ENCODE data around the gene CSPG4.

CSPG4 gene

DNA sequence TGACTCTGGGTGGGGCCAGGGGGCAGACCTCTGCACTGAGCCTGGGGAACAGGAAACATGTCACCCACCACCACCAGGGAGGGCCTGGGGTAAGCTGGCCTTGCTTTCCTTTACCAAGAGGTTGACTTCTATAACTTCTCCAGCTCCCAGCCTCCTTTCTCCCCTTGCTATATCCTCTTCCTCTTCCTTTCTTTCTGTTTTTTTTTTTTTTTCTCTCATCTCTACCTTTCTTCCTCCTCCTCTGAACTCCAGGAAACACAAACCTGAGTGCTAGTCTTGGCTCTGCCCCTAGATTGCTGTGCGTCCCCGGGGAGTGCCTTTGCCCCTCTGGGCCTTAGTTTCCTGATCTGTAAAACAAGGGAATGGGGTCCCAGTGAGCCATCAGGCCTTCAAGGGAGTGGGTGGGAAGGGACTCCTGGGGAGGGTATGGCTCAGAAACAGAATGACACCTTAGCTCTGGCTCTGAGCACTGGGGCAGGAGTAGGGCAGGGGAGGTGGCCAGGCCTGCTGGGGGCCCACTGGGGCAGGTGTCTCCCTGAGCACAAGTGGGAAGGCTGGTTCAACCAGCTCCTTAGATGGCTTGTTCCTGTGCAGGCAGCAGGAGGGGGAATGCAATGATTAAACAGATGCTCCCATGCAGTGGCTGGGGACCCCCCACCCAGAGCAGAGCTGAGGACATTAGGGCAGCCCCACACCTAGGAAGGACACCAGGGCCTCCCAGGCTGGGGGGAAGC lies 60.7 kb downstream of the CSPG4 start:
- no peaks in the 10 kb centered on the region for H3K79me2 ChIP-seq (ENCODE audit: control insufficient read depth, low read length)
- no peaks in the 10 kb centered on the region for H3K9me3 ChIP-seq (ENCODE audit: control insufficient read depth, insufficient read depth, low read length)
- H3F3A ChIP-seq (ENCODE audit: control insufficient read depth, insufficient read depth) = no peaks in the 10 kb centered on the region
- H3K4me1 ChIP-seq (ENCODE audit: control insufficient read depth, low read length) = peaks cover 8% of the 10 kb centered on the region; the same call in 1 of the 2 replicates
- TF ChIP-seq, protein P1, sequence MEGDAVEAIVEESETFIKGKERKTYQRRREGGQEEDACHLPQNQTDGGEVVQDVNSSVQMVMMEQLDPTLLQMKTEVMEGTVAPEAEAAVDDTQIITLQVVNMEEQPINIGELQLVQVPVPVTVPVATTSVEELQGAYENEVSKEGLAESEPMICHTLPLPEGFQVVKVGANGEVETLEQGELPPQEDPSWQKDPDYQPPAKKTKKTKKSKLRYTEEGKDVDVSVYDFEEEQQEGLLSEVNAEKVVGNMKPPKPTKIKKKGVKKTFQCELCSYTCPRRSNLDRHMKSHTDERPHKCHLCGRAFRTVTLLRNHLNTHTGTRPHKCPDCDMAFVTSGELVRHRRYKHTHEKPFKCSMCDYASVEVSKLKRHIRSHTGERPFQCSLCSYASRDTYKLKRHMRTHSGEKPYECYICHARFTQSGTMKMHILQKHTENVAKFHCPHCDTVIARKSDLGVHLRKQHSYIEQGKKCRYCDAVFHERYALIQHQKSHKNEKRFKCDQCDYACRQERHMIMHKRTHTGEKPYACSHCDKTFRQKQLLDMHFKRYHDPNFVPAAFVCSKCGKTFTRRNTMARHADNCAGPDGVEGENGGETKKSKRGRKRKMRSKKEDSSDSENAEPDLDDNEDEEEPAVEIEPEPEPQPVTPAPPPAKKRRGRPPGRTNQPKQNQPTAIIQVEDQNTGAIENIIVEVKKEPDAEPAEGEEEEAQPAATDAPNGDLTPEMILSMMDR (IDR thresholded peaks at IDR 0.05; ENCODE audit: low read depth, low read length, poor library complexity, severe bottlenecking) = no peak
- TF ChIP-seq EZH2phosphoT487 (IDR thresholded peaks at IDR 0.05; ENCODE audit: borderline replicate concordance, low read length) = no peak
- H3K36me3 ChIP-seq (ENCODE audit: control insufficient read depth, low read length) = no peaks in the 10 kb centered on the region
- no peak overlapping the region for H3K4me2 ChIP-seq (ENCODE audit: low read length)
- peaks cover 23% of the 10 kb centered on the region for H3K27me3 ChIP-seq (ENCODE audit: control insufficient read depth, low read length)
- no peak overlapping the region for H3K27ac ChIP-seq (ENCODE audit: low read depth, low read length)
- no peaks in the 10 kb centered on the region for H4K20me1 ChIP-seq (ENCODE audit: control insufficient read depth, insufficient read depth, low read depth, low read length)
- no peak overlapping the region for H3K4me3 ChIP-seq (ENCODE audit: low read length)
- H3K9me2 ChIP-seq (replicated peaks; ENCODE audit: control insufficient read depth, low read length) = no peaks in the 10 kb centered on the region

DNA sequence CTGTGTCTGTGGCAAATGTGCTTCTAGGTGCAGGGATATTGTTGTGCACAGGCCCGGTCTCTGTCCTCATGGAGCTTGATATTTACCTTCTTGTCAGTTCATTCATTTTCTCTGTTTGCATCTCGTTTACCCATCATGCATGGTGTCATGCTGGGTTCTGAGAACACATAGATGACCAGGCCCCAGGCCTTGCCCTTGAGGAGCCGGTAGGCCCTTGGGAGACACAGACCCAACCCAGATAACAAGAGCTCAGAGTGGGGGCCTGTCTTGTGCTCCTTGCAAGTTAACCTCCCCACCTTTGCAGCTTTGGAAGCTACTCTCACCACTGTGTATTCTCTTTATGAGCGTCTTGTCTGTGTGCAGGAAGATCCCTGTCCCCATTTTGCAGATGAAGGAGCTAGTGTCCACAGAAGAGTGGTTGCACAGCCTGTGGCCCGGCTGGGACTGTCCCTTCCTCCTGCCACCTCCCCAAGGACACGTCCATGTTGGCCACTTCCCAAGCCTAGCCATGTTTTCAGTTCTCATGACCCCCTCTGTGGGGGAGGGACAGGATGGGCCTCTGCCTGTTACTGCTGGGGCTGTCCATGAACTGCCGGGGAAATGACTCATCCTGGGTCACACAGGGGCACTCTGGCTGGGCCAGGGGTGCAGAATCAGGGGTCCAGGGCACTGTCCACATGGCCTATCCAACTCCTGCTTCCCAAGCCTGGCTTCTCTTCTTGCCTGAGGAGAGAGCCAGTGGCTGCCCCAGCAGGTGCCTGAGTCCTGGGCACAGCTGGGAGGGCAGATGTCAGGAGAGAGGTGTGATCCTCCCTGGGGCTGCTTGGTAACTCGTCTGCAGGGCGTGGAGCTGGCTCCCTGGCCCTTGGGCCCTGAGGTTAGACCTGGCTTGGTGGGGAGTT lies 61.5 kb downstream of the CSPG4 start:
- no peaks in the 10 kb centered on the region for H3F3A ChIP-seq (ENCODE audit: control insufficient read depth, insufficient read depth)
- no peaks in the 10 kb centered on the region for H3K79me2 ChIP-seq (ENCODE audit: control insufficient read depth, low read length)
- H3K27me3 ChIP-seq (ENCODE audit: control insufficient read depth, low read length) = peaks cover 31% of the 10 kb centered on the region
- peaks cover 11% of the 10 kb centered on the region; the same call in 1 of the 2 replicates for H3K4me1 ChIP-seq (ENCODE audit: control insufficient read depth, low read length)
- TF ChIP-seq, protein P1 (IDR thresholded peaks at IDR 0.05; ENCODE audit: low read depth, low read length, poor library complexity, severe bottlenecking) = no peak
- no peak for TF ChIP-seq EZH2phosphoT487 (IDR thresholded peaks at IDR 0.05; ENCODE audit: borderline replicate concordance, low read length)
- H3K9me3 ChIP-seq (ENCODE audit: control insufficient read depth, insufficient read depth, low read length) = no peaks in the 10 kb centered on the region
- H3K36me3 ChIP-seq (ENCODE audit: control insufficient read depth, low read length) = no peaks in the 10 kb centered on the region
- H4K20me1 ChIP-seq (ENCODE audit: control insufficient read depth, insufficient read depth, low read depth, low read length) = no peaks in the 10 kb centered on the region
- H3K9me2 ChIP-seq (replicated peaks; ENCODE audit: control insufficient read depth, low read length) = no peaks in the 10 kb centered on the region
- H3K27ac ChIP-seq (ENCODE audit: low read depth, low read length) = no peak overlapping the region
- H3K4me3 ChIP-seq (ENCODE audit: low read length) = no peak overlapping the region
- no peak overlapping the region for H3K4me2 ChIP-seq (ENCODE audit: low read length)

DNA sequence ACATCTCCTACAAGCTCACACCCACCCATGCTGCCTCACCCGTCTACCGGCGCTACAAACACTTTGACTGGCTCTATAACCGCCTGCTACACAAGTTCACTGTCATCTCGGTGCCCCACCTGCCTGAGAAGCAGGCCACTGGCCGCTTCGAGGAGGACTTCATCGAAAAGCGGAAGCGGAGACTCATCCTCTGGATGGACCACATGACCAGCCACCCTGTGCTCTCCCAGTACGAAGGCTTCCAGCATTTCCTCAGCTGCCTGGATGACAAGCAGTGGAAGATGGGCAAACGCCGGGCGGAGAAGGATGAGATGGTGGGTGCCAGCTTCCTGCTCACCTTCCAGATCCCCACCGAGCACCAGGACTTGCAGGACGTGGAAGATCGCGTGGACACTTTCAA lies 62.8 kb downstream of the CSPG4 start:
- Histone ChIP-seq H3K4me3 (ENCODE audit: low read length) (no peak overlapping the region), H3K27ac (ENCODE audit: low read depth, low read length) (no peak overlapping the region), H3K9me2 (replicated peaks; ENCODE audit: control insufficient read depth, low read length) (no peaks in the 10 kb centered on the region), H4K20me1 (ENCODE audit: control insufficient read depth, insufficient read depth, low read depth, low read length) (no peaks in the 10 kb centered on the region), H3K9me3 (ENCODE audit: control insufficient read depth, insufficient read depth, low read length) (no peaks in the 10 kb centered on the region), H3K79me2 (ENCODE audit: control insufficient read depth, low read length) (no peaks in the 10 kb centered on the region), H3K36me3 (ENCODE audit: control insufficient read depth, low read length) (no peaks in the 10 kb centered on the region), H3K4me2 (ENCODE audit: low read length) (no peak overlapping the region), H3K27me3 (ENCODE audit: control insufficient read depth, low read length) (peaks cover 35% of the 10 kb centered on the region), H3F3A (ENCODE audit: control insufficient read depth, insufficient read depth) (no peaks in the 10 kb centered on the region), H3K4me1 (ENCODE audit: control insufficient read depth, low read length) (peaks cover 11% of the 10 kb centered on the region; the same call in 1 of the 2 replicates)
- TF ChIP-seq, protein P1 (IDR thresholded peaks at IDR 0.05; ENCODE audit: low read depth, low read length, poor library complexity, severe bottlenecking) = no peak
- no peak for TF ChIP-seq EZH2phosphoT487 (IDR thresholded peaks at IDR 0.05; ENCODE audit: borderline replicate concordance, low read length)
